Measurements from ENCODE around the gene TRIM63.

TRIM63 gene

DNA sequence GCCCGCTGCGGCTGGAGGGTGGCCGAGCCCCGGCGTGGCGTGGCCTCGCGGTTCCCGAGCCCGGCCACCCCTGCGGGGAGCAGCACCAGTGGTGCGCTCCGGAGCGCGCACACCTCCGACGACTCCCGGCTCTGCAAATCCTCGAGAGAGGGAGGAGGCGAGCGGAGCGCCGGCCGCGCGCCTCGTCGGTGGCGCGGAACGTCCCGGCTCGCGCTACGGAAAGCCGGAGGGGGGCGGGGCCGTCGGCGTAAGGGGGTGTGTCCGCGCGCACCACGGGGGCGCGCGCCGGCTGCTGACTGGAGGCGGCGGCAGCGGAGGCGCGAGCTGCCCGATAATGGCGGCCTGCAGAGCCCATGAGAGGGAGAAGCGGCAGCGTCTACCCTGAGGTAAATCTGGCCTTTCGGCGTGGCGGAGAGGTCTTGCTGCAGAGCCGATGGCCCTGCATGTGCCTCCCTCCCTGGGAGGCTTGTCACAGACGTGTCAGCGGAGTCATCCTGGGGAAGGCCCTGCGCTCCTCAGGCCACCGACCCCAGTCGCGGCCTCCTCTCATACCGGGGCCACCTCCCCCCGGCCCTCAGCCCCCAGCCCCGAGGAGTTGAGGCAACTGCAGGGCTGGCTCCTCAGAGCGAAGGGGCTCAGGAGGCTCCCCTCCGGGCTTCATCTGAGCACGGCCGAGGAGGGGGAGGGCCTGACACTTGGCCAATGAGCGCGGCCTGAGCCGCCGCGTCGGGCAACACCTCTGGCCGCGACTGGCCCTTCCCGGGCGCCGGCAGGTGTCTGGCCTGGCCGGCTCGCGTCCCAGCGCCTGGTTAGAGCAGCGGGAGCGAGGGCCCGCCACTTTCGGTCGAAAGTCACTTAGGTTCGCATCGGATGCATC, 44.3 kb upstream of the TRIM63 start, which contains the start of gene PDIK1L (continued):
- TF ChIP-seq, protein P1, sequence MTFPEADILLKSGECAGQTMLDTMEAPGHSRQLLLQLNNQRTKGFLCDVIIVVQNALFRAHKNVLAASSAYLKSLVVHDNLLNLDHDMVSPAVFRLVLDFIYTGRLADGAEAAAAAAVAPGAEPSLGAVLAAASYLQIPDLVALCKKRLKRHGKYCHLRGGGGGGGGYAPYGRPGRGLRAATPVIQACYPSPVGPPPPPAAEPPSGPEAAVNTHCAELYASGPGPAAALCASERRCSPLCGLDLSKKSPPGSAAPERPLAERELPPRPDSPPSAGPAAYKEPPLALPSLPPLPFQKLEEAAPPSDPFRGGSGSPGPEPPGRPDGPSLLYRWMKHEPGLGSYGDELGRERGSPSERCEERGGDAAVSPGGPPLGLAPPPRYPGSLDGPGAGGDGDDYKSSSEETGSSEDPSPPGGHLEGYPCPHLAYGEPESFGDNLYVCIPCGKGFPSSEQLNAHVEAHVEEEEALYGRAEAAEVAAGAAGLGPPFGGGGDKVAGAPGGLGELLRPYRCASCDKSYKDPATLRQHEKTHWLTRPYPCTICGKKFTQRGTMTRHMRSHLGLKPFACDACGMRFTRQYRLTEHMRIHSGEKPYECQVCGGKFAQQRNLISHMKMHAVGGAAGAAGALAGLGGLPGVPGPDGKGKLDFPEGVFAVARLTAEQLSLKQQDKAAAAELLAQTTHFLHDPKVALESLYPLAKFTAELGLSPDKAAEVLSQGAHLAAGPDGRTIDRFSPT (tag by site-specific recombination; IDR thresholded peaks at IDR 0.05) = no peak
- TF ChIP-seq ZNF239 (tag by site-specific recombination; IDR thresholded peaks at IDR 0.05) (no peak), ZSCAN16 (tag by site-specific recombination; IDR thresholded peaks at IDR 0.05) (no peak), ZNF561 (tag by site-specific recombination; IDR thresholded peaks at IDR 0.05; ENCODE audit: borderline replicate concordance) (no peak), ZNF624 (tag by site-specific recombination; IDR thresholded peaks at IDR 0.05) (no peak), MEIS1 (CRISPR knock-in tag; IDR thresholded peaks at IDR 0.05; ENCODE audit: borderline replicate concordance) (no peak), ZNF423 (tag by site-specific recombination; IDR thresholded peaks at IDR 0.05) (no peak), ZNF114 (tag by site-specific recombination; IDR thresholded peaks at IDR 0.05) (no peak), KLF9 (tag by site-specific recombination; IDR thresholded peaks at IDR 0.05; ENCODE audit: low read depth) (peak; percentile 99), ZNF621 (tag by site-specific recombination; IDR thresholded peaks at IDR 0.05) (no peak), ZNF785 (tag by site-specific recombination; IDR thresholded peaks at IDR 0.05) (no peak), GLIS1 (tag by site-specific recombination; IDR thresholded peaks at IDR 0.05) (peak; percentile 33; the same call in 1 of the 2 replicates), ZNF366 (tag by site-specific recombination; conservative IDR thresholded peaks at IDR 0.05) (no peak), ZBTB20 (tag by site-specific recombination; IDR thresholded peaks at IDR 0.05) (peak; percentile 88), ZNF654 (tag by site-specific recombination; IDR thresholded peaks at IDR 0.05; ENCODE audit: low read depth) (no peak), ZSCAN30 (tag by site-specific recombination; IDR thresholded peaks at IDR 0.05) (peak; percentile 44), ZNF266 (tag by site-specific recombination; IDR thresholded peaks at IDR 0.05; ENCODE audit: low read depth) (no peak), ZBTB1 (tag by site-specific recombination; IDR thresholded peaks at IDR 0.05) (no peak; the same call in 1 of the 2 replicates), KLF16 (tag by site-specific recombination; IDR thresholded peaks at IDR 0.05) (peak; percentile 91), ZNF10 (tag by site-specific recombination; IDR thresholded peaks at IDR 0.05) (0 out of 2 replicates have a peak, but pooled peaks have one; percentile 41), ZNF16 (tag by site-specific recombination; IDR thresholded peaks at IDR 0.05; ENCODE audit: low read depth) (no peak)
- TF ChIP-seq, protein P2, sequence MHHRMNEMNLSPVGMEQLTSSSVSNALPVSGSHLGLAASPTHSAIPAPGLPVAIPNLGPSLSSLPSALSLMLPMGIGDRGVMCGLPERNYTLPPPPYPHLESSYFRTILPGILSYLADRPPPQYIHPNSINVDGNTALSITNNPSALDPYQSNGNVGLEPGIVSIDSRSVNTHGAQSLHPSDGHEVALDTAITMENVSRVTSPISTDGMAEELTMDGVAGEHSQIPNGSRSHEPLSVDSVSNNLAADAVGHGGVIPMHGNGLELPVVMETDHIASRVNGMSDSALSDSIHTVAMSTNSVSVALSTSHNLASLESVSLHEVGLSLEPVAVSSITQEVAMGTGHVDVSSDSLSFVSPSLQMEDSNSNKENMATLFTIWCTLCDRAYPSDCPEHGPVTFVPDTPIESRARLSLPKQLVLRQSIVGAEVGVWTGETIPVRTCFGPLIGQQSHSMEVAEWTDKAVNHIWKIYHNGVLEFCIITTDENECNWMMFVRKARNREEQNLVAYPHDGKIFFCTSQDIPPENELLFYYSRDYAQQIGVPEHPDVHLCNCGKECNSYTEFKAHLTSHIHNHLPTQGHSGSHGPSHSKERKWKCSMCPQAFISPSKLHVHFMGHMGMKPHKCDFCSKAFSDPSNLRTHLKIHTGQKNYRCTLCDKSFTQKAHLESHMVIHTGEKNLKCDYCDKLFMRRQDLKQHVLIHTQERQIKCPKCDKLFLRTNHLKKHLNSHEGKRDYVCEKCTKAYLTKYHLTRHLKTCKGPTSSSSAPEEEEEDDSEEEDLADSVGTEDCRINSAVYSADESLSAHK (tag by site-specific recombination; IDR thresholded peaks at IDR 0.05) = no peak
- TF ChIP-seq, protein P3, sequence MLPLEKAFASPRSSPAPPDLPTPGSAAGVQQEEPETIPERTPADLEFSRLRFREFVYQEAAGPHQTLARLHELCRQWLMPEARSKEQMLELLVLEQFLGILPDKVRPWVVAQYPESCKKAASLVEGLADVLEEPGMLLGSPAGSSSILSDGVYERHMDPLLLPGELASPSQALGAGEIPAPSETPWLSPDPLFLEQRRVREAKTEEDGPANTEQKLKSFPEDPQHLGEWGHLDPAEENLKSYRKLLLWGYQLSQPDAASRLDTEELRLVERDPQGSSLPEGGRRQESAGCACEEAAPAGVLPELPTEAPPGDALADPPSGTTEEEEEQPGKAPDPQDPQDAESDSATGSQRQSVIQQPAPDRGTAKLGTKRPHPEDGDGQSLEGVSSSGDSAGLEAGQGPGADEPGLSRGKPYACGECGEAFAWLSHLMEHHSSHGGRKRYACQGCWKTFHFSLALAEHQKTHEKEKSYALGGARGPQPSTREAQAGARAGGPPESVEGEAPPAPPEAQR (tag by site-specific recombination; IDR thresholded peaks at IDR 0.05) = no peak
- TF ChIP-seq, protein P4, sequence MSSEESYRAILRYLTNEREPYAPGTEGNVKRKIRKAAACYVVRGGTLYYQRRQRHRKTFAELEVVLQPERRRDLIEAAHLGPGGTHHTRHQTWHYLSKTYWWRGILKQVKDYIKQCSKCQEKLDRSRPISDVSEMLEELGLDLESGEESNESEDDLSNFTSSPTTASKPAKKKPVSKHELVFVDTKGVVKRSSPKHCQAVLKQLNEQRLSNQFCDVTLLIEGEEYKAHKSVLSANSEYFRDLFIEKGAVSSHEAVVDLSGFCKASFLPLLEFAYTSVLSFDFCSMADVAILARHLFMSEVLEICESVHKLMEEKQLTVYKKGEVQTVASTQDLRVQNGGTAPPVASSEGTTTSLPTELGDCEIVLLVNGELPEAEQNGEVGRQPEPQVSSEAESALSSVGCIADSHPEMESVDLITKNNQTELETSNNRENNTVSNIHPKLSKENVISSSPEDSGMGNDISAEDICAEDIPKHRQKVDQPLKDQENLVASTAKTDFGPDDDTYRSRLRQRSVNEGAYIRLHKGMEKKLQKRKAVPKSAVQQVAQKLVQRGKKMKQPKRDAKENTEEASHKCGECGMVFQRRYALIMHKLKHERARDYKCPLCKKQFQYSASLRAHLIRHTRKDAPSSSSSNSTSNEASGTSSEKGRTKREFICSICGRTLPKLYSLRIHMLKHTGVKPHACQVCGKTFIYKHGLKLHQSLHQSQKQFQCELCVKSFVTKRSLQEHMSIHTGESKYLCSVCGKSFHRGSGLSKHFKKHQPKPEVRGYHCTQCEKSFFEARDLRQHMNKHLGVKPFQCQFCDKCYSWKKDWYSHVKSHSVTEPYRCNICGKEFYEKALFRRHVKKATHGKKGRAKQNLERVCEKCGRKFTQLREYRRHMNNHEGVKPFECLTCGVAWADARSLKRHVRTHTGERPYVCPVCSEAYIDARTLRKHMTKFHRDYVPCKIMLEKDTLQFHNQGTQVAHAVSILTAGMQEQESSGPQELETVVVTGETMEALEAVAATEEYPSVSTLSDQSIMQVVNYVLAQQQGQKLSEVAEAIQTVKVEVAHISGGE (tag by site-specific recombination; conservative IDR thresholded peaks at IDR 0.05; ENCODE audit: low read depth) = no peak
- TF ChIP-seq, protein P5, sequence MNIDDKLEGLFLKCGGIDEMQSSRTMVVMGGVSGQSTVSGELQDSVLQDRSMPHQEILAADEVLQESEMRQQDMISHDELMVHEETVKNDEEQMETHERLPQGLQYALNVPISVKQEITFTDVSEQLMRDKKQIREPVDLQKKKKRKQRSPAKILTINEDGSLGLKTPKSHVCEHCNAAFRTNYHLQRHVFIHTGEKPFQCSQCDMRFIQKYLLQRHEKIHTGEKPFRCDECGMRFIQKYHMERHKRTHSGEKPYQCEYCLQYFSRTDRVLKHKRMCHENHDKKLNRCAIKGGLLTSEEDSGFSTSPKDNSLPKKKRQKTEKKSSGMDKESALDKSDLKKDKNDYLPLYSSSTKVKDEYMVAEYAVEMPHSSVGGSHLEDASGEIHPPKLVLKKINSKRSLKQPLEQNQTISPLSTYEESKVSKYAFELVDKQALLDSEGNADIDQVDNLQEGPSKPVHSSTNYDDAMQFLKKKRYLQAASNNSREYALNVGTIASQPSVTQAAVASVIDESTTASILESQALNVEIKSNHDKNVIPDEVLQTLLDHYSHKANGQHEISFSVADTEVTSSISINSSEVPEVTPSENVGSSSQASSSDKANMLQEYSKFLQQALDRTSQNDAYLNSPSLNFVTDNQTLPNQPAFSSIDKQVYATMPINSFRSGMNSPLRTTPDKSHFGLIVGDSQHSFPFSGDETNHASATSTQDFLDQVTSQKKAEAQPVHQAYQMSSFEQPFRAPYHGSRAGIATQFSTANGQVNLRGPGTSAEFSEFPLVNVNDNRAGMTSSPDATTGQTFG (tag by site-specific recombination; IDR thresholded peaks at IDR 0.05; ENCODE audit: borderline replicate concordance) = no peak
- TF ChIP-seq, protein P6, sequence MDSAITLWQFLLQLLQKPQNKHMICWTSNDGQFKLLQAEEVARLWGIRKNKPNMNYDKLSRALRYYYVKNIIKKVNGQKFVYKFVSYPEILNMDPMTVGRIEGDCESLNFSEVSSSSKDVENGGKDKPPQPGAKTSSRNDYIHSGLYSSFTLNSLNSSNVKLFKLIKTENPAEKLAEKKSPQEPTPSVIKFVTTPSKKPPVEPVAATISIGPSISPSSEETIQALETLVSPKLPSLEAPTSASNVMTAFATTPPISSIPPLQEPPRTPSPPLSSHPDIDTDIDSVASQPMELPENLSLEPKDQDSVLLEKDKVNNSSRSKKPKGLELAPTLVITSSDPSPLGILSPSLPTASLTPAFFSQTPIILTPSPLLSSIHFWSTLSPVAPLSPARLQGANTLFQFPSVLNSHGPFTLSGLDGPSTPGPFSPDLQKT (IDR thresholded peaks at IDR 0.05; ENCODE audit: borderline replicate concordance, low read depth, low read length) = no peak
